22Rv1 (cell line): ENCODE measurements around the gene KCNIP3.

Experiments
- H3K27ac ChIP-seq: fragments of 450-650 bp; 2 replicates; pipeline ENCODE4 v1.5.1; 2017
- CTCF ChIP-seq: fragments of 450-650 bp; IDR thresholded peaks from 2 replicates; pipeline ENCODE4 v1.5.1; 2017; ENCODE audit warnings: mild to moderate bottlenecking
- ZFX ChIP-seq: fragments of 450-650 bp; IDR thresholded peaks from 2 replicates; pipeline ENCODE4 v1.6.1; 2017; ENCODE audit warnings: antibody characterized with exemption, borderline replicate concordance

Gene KCNIP3

GRCh38 chr2:95350774-95351597 lies 53.8 kb downstream of the KCNIP3 start:
- TF ChIP-seq CTCF (no peak), ZFX (no peak)
- no peak overlapping the region for H3K27ac ChIP-seq

- TF ChIP-seq CTCF, result no peak
- TF ChIP-seq ZFX, result no peak
- no peak overlapping the region for H3K27ac ChIP-seq
These were observed 54.4 kb downstream of the KCNIP3 start for GRCh38 chr2:95351598-95351915.

GRCh38 chr2:95352310-95353054 lies 55.3 kb downstream of the KCNIP3 start:
- H3K27ac ChIP-seq, result no peak overlapping the region
- TF ChIP-seq ZFX (no peak), CTCF (no peak)

GRCh38 chr2:95353055-95353575 lies 56.0 kb downstream of the KCNIP3 start:
- no peak overlapping the region for H3K27ac ChIP-seq
- TF ChIP-seq CTCF (no peak), ZFX (no peak)

- TF ChIP-seq ZFX (no peak), CTCF (no peak)
- H3K27ac ChIP-seq, result no peak overlapping the region
These were observed 56.7 kb downstream of the KCNIP3 start for GRCh38 chr2:95353613-95354468.

- TF ChIP-seq ZFX (no peak), CTCF (no peak)
- no peak overlapping the region for H3K27ac ChIP-seq
These were observed 57.3 kb downstream of the KCNIP3 start for GRCh38 chr2:95354469-95354901.
